ENCODE data around the gene HOXB2. TPM values are rescaled to one million over a fixed set of nuclear protein-coding genes. Genes with fewer than 3 reads are reported as not detected.
A peak's percentile ranks its signal among the peaks of the same experiment; 100 is the strongest.

HOXB2 gene
- polyA plus RNA-seq, 1 donor from 2014 or later = not detected

- H4K20me1 ChIP-seq (ENCODE audit: insufficient read depth) = no peaks in the 10 kb centered on the region
- H3K79me2 ChIP-seq (replicated peaks; ENCODE audit: insufficient read depth, low read length) = no peaks in the 10 kb centered on the region
- H3K4me2 ChIP-seq (ENCODE audit: low read length) = no peak overlapping the region
- H3K4me3 ChIP-seq (ENCODE audit: low read length) = peak overlapping the region; percentile 60
- no peak overlapping the region for H2AFZ ChIP-seq (ENCODE audit: low read depth, low read length)
- H3K9ac ChIP-seq (ENCODE audit: low read length) = no peak overlapping the region
- H3K27ac ChIP-seq (ENCODE audit: low read length) = no peak overlapping the region
- no peaks in the 10 kb centered on the region for H3K36me3 ChIP-seq (ENCODE audit: insufficient read depth, low read length)
- H3F3A ChIP-seq (ENCODE audit: insufficient read depth, low read length, poor library complexity, severe bottlenecking) = no peaks in the 10 kb centered on the region
- peaks cover 99% of the 10 kb centered on the region for H3K27me3 ChIP-seq (ENCODE audit: insufficient read depth, low read depth, low read length)
- H3K9me3 ChIP-seq (ENCODE audit: low read length) = no peaks in the 10 kb centered on the region
- TF ChIP-seq POLR2AphosphoS5 (IDR thresholded peaks at IDR 0.05) (no peak), MXI1 (conservative IDR thresholded peaks at IDR 0.05; ENCODE audit: poor library complexity, severe bottlenecking) (no peak), CTCF (IDR thresholded peaks at IDR 0.05; ENCODE audit: poor library complexity, severe bottlenecking) (no peak), EZH2 (IDR thresholded peaks at IDR 0.05; ENCODE audit: borderline replicate concordance, insufficient read depth, low read length, poor library complexity, severe bottlenecking) (no peak), RAD21 (conservative IDR thresholded peaks at IDR 0.05) (no peak), EP300 (conservative IDR thresholded peaks at IDR 0.05; ENCODE audit: poor library complexity, severe bottlenecking) (no peak), REST (IDR thresholded peaks at IDR 0.05; ENCODE audit: borderline replicate concordance) (no peak), SMC3 (conservative IDR thresholded peaks at IDR 0.05; ENCODE audit: poor library complexity) (no peak), TAF1 (IDR thresholded peaks at IDR 0.05; ENCODE audit: low read depth) (no peak)
- H3K9me2 ChIP-seq (ENCODE audit: insufficient read depth, low read length) = no peaks in the 10 kb centered on the region
These were observed 2.2 kb downstream of the HOXB2 start for GRCh38 chr17:48542698-48543106.

GRCh38 chr17:48542114-48542656 lies 2.7 kb downstream of the HOXB2 start:
- H3K27ac ChIP-seq (ENCODE audit: low read length) = no peak overlapping the region
- no peaks in the 10 kb centered on the region for H3K9me2 ChIP-seq (ENCODE audit: insufficient read depth, low read length)
- no peak overlapping the region for H3K9ac ChIP-seq (ENCODE audit: low read length)
- peak overlapping the region; percentile 49 for H3K4me3 ChIP-seq (ENCODE audit: low read length)
- no peaks in the 10 kb centered on the region for H3F3A ChIP-seq (ENCODE audit: insufficient read depth, low read length, poor library complexity, severe bottlenecking)
- H4K20me1 ChIP-seq (ENCODE audit: insufficient read depth) = no peaks in the 10 kb centered on the region
- no peak overlapping the region for H2AFZ ChIP-seq (ENCODE audit: low read depth, low read length)
- no peak overlapping the region for H3K4me2 ChIP-seq (ENCODE audit: low read length)
- H3K9me3 ChIP-seq (ENCODE audit: low read length) = no peaks in the 10 kb centered on the region
- no peaks in the 10 kb centered on the region for H3K36me3 ChIP-seq (ENCODE audit: insufficient read depth, low read length)
- peak; percentile 86 for TF ChIP-seq EZH2 (IDR thresholded peaks at IDR 0.05; ENCODE audit: borderline replicate concordance, insufficient read depth, low read length, poor library complexity, severe bottlenecking)
- TF ChIP-seq CTCF (IDR thresholded peaks at IDR 0.05; ENCODE audit: poor library complexity, severe bottlenecking) = no peak
- no peaks in the 10 kb centered on the region for H3K79me2 ChIP-seq (replicated peaks; ENCODE audit: insufficient read depth, low read length)
- peaks cover 99% of the 10 kb centered on the region for H3K27me3 ChIP-seq (ENCODE audit: insufficient read depth, low read depth, low read length)
